PC-3 (cell line): Measurements from ENCODE around the gene STARD9.

Experiments used
- EZH2phosphoT487 ChIP-seq: fragments of 300-600 bp; sonication (generic); IDR thresholded peaks from 2 replicates; pipeline ENCODE4 v1.6.1; 2018; ENCODE audit warnings: mild to moderate bottlenecking, antibody characterized with exemption, low read length, borderline replicate concordance
- TF ChIP-seq, protein P1 (sequence below): fragments of 300-600 bp; sonication (generic); conservative IDR thresholded peaks from 2 replicates; pipeline ENCODE4 v1.5.1; 2017; ENCODE audit warnings: antibody characterized with exemption, low read depth, mild to moderate bottlenecking, low read length

- TF ChIP-seq, protein P1, sequence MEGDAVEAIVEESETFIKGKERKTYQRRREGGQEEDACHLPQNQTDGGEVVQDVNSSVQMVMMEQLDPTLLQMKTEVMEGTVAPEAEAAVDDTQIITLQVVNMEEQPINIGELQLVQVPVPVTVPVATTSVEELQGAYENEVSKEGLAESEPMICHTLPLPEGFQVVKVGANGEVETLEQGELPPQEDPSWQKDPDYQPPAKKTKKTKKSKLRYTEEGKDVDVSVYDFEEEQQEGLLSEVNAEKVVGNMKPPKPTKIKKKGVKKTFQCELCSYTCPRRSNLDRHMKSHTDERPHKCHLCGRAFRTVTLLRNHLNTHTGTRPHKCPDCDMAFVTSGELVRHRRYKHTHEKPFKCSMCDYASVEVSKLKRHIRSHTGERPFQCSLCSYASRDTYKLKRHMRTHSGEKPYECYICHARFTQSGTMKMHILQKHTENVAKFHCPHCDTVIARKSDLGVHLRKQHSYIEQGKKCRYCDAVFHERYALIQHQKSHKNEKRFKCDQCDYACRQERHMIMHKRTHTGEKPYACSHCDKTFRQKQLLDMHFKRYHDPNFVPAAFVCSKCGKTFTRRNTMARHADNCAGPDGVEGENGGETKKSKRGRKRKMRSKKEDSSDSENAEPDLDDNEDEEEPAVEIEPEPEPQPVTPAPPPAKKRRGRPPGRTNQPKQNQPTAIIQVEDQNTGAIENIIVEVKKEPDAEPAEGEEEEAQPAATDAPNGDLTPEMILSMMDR = no peak
- TF ChIP-seq EZH2phosphoT487 = no peak
Observed at GRCh38 chr15:42721916-42722315, 146.5 kb downstream of the STARD9 start.
